DMS153 treated with DMSO at 0.1 percent for 48 hours (cell line): ENCODE results near the gene ZNF423.

ENCODE experiments used
- DNase-seq: peaks from one replicate; lab custom pipeline; 2025; ENCODE audit not compliant: unreplicated experiment; lab: John Stamatoyannopoulos, UW

The ZNF423 gene

DNA sequence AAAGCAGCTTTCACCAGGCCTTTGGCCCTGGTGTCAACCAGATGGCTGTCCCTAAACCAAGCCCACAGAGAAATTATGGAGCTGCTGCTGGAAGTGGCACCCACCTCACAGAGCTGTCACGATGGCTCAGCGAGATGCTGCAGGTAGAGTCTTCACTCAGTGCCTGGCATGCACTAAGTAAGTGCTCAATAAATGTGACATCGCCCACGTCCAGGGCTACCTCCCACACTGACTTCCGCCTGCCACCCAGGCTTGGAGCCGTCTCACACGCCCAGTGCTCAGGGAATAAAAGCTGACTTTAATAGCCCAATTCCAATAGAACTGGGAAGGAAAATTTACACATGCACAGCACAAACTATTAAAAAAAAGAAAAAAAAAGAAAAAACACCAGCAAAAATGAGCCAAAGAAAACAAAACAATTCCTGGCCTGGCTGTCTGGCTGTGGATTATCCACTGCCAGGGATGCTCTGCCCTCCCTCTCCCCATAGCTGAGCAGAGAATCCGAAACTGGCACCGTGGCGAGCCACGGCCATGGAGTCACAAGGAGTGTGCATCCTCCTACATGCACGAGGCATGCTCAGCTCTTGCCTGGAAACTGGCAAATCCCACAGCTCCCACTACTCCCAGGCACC is 68.9 kb downstream of the ZNF423 start:
- DNase-seq, result no peak

DNA sequence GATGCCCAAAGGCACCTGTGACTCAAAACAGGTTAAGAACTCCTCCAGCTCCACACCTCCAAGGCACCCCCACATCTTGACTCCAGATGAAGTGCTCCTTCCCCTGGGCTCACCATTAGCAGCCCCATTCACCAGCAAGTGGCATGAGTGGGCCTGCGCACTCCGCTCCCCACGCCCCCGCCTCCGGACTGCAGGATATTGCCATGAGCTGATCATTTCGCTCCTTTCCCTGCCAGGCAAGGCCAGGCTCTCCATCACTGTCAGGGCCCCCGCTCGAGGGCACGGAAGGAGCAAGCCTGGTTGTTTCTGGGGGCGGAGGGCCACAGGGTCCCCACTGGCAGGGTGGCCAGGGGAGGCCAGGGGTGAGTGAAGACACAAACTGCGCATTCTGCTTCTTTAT is 69.9 kb downstream of the ZNF423 start:
- no peak for DNase-seq

DNA sequence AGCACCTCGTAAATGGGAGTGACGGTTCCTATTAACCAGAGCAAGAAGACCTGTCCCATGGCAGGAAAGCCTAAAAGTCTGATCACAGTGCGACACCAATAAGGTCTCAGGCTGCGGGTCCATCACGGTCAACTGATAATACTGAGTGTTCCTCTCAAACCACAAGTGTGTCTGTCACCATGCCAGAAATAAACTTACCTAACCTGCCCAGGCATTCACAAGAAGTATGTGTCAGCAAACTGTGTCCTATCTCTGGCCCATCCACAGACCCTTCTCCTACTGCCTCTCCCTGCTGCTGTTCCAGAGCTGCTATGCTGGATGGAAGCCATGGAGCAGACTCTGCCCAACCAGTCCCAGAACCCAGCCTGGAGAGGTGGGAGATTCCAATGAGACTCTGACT is 73.5 kb downstream of the ZNF423 start:
- DNase-seq, result no peak

DNA sequence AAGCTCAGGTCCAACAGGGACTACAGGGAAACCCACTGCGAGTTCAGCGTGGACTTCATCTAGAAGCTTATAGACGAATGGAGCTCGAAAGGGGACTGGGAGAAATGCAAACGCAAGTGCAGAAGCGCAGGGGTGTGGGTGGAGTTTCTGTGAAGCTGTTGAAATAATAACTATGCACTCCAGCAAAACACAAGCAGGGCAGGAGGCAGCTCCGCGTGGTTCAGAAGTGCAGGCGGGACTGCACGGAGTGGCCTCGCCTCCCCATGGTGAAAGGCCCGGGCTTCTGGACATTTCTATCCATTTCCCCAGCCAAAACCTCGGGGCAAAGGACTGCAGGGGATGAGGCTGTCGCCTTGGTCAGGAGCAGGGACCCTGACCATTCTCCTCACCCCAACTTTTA is 74.5 kb downstream of the ZNF423 start:
- no peak for DNase-seq

GRCh38 chr16:49780433-49780832 is 75.5 kb downstream of the ZNF423 start:
- DNase-seq, result no peak

DNA sequence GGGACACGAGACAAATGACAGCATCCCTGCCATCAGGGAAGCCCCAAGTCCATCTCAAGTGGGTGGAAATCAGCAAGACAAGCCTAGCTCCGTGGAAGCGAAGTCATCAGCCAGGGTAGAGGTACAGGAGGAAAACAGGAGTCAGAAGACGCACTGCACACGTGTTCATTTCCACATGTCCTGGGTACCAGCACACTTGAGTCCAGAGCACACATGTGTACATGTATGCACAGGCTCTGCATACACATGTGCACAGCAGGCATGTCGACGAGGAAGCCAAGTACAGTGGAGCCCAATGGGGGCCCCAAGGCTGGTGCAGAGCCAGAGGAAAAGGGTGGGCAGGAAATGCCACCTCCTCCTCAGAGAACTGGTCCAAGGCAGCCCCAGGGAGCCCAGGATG is 75.9 kb downstream of the ZNF423 start:
- no peak for DNase-seq

DNA sequence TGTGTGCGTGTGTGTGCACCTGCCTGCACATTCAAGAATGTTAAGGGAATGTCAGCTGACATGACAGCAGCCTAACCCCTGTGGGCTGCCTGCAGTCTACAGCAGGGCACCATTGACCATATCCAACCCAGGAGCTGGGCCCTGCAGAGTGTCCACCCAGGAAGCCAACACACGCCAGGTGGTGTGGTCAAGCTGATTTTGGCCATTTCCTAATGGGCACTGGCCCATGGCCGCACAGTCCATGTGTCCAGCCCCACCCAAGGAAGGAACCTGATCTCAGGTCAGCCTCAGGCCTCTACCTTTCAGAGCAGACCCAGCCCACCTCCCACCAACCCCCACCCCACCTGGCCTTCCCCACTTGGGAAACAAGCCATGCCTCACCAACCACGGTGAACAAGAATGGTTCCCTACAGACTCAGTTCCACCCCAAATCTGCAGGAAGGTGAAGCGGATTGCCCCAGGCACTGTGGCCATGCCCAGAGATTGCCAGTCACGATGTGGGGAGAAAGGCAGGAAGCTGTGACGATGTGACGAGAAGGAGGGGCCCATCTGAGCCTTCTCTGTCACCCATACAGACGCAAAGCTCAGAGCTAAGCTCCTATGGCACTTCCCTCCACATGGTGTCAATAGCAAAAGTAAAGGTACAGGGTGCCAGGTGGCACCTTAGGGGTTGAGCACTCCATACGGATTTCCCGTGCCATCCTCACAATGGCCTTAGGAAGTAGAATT is 77.5 kb downstream of the ZNF423 start:
- no peak for DNase-seq

DNA sequence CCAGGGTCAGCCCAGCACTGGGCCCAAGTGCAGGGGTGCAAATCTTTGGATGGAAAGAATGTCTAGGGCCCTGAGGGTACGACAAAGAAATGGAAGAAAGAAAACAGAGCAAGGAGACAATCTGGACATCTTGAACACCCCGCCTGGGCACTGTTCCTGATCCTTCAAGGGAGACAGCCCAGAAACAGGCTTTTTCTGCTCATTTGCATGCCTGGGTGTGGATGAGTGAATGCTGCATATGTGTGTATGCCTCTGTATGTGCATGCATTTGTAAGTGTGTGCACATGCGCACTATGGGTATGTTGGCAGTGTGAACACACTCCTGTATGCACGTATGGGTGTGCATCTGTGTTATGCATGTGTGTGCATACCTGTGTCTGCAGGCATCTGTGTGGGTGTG is 79.2 kb downstream of the ZNF423 start:
- DNase-seq, result no peak

- no peak for DNase-seq
Observed at GRCh38 chr16:49776085-49776595, 79.8 kb downstream of the ZNF423 start.

GRCh38 chr16:49775581-49775980 is 80.3 kb downstream of the ZNF423 start:
- DNase-seq, result no peak

- DNase-seq, result no peak
Observed at GRCh38 chr16:49775018-49775417, 80.9 kb downstream of the ZNF423 start.

- DNase-seq, result no peak
Observed at GRCh38 chr16:49773534-49774475, 82.1 kb downstream of the ZNF423 start.

GRCh38 chr16:49767998-49768397 is 87.9 kb downstream of the ZNF423 start:
- no peak for DNase-seq

DNA sequence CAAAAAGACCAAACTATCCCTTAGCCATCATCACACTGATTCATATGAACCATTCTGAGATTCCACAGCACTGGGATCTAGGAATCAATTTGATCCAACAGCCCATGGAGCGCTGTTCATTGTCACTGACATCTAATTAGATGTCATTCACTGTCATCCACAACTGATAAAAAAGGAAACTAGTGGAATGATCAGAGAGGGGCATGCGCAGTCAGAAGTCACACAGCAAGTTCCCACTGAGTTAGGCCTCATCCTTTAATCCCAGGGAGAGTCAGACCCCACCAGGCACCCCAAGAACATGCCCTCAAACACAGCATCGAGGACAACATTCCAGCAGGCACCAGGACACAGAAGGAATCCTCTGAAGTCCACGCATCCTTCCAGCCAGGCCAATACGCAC is 88.5 kb downstream of the ZNF423 start:
- no peak for DNase-seq

GRCh38 chr16:49766225-49766624 is 89.7 kb downstream of the ZNF423 start:
- DNase-seq, result no peak

DNA sequence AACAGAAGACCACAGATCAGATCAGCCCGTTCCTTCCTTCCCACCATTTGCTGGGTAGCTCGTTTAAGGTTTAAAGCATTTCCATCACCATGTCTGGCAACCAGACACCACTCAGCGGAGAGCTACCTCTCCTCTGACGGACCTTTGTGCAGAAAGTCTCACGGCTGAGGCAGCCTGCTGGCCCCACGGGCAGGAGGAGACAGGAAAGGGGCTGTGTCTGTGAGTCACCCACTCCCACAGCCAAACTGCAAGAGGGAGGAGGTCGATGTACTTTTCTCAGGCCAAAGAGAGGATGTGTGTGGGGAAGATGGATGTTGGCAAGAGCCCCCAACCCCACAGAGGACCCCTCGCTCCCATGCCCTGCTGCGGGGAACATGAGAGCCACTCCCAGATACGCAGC is 92.1 kb downstream of the ZNF423 start:
- no peak for DNase-seq

- no peak for DNase-seq
Observed at GRCh38 chr16:49760815-49761214, 95.1 kb downstream of the ZNF423 start.

GRCh38 chr16:49757559-49758069 is 98.3 kb downstream of the ZNF423 start:
- no peak for DNase-seq

GRCh38 chr16:49756775-49757558 is 98.9 kb downstream of the ZNF423 start:
- DNase-seq, result no peak

GRCh38 chr16:49755716-49756505 is 100.0 kb downstream of the ZNF423 start:
- DNase-seq, result no peak
